ENCODE results near the gene TLR10.

Gene TLR10, protein sequence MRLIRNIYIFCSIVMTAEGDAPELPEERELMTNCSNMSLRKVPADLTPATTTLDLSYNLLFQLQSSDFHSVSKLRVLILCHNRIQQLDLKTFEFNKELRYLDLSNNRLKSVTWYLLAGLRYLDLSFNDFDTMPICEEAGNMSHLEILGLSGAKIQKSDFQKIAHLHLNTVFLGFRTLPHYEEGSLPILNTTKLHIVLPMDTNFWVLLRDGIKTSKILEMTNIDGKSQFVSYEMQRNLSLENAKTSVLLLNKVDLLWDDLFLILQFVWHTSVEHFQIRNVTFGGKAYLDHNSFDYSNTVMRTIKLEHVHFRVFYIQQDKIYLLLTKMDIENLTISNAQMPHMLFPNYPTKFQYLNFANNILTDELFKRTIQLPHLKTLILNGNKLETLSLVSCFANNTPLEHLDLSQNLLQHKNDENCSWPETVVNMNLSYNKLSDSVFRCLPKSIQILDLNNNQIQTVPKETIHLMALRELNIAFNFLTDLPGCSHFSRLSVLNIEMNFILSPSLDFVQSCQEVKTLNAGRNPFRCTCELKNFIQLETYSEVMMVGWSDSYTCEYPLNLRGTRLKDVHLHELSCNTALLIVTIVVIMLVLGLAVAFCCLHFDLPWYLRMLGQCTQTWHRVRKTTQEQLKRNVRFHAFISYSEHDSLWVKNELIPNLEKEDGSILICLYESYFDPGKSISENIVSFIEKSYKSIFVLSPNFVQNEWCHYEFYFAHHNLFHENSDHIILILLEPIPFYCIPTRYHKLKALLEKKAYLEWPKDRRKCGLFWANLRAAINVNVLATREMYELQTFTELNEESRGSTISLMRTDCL

DNA sequence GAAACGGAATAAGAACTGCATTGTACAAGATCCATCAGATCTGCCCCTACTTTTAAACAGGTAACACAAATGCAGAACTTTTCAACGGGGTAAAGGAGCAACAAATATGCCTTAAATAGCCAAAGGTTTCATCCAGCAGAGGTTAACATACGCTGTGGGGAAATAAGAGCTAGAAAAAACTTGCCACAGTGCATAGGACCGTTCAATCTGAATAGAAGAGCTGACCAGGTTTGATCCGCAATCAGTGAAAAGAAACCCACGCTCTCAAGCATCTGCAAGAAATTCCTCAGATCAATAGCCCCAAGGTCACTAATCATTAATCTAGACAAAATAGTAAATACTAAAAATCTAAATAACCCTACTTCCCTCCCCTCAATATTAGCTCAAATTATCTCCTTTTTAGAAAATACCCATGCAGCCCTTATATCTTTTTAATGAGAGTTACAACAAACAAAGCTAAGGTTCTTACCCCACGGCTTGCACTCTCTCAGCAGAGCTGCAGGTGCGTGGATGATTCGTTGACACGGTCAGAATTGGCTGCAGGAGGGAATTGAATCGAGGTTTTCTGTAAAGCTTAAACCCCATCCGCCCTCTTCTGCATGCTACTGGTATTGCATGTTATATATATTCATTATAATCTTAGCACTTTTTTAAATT lies at the start of gene TLR10:
Gene TLR10 (minus strand): TSS at position 539 of the 657 bp plus-strand sequence. CDS start 7,400 bp downstream, outside the sequence.
- POLR2A ChIA-PET: interaction anchor here (0.8 kb wide), 1 partner anchor 17 kb away, joined by 3 read pairs; no protein-coding TSS in a partner anchor
- CTCF ChIA-PET: interaction anchor here (0.5 to 2.3 kb wide), 13 partner anchors 9 to 895 kb away, joined by 3 to 23 read pairs (median 3); no protein-coding TSS in a partner anchor
- DNase-seq (ENCODE audit: extremely low spot score): peak; percentile 23
- TF ChIP-seq ZNF384 (IDR thresholded peaks at IDR 0.05) (no peak), FOXM1 (IDR thresholded peaks at IDR 0.05; ENCODE audit: borderline replicate concordance) (no peak), HDGF (IDR thresholded peaks at IDR 0.05; ENCODE audit: borderline replicate concordance) (no peak)

DNA sequence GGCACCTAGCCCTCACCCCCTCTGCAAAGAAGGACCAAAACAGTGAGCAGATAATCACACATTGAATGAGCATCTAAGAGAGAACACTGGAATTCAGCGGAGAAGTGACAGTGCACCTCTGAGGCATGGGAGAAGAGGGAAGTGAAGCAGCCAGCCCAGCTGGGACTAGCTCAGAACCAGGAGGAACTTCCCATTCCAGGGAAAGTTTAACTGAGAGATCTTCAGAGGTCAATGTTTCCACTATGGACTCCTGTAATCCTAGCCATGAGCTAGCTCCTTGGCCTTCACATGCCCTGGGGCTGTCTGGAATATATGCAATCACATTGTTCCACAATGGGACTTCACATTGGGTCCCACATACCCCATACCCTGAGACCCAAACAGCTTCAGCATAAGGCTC lies 49.4 kb upstream of the TLR10 start:
- ChIA-PET CTCF (no interaction called here), POLR2A (no interaction called here)
- TF ChIP-seq FOXA1 (IDR thresholded peaks at IDR 0.05) (no peak), HDGF (IDR thresholded peaks at IDR 0.05; ENCODE audit: borderline replicate concordance) (no peak), SUZ12 (IDR thresholded peaks at IDR 0.05) (no peak), NFRKB (IDR thresholded peaks at IDR 0.05) (no peak)
- no peak for DNase-seq (ENCODE audit: extremely low spot score)

DNA sequence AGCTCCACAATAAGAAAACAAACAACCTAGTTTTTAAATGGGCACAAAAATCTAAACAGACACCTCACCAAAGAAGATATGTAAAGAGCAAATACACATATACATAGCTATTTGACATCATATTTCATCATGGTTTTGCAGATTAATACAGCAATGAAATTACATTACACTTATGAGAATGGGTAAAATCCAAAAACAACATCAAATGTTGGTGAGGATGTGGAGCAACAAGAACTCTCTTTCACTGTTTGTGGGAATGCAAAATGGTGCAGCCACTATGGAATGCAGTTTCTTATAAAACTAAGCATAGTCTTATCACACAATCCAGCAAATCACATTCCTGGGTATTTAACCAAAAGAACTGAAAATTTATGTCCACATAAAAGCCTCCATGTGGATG lies 48.9 kb upstream of the TLR10 start:
- CTCF ChIA-PET: interaction anchor here (0.7 kb wide), 1 partner anchor 746 kb away, joined by 5 read pairs; no protein-coding TSS in a partner anchor
- no peak for DNase-seq (ENCODE audit: extremely low spot score)
- POLR2A ChIA-PET: no interaction called here
- TF ChIP-seq ELF4 (IDR thresholded peaks at IDR 0.05) (no peak), CTBP1 (IDR thresholded peaks at IDR 0.05; ENCODE audit: borderline replicate concordance) (no peak), ZNF384 (IDR thresholded peaks at IDR 0.05) (no peak), LEF1 (IDR thresholded peaks at IDR 0.05; ENCODE audit: borderline replicate concordance) (no peak), SP1 (IDR thresholded peaks at IDR 0.05) (no peak), FOXK2 (IDR thresholded peaks at IDR 0.05) (no peak), HDGF (IDR thresholded peaks at IDR 0.05; ENCODE audit: borderline replicate concordance) (no peak), BHLHE40 (IDR thresholded peaks at IDR 0.05; ENCODE audit: borderline replicate concordance) (no peak), SUZ12 (IDR thresholded peaks at IDR 0.05) (no peak), TARDBP (IDR thresholded peaks at IDR 0.05) (no peak), FOXM1 (IDR thresholded peaks at IDR 0.05; ENCODE audit: borderline replicate concordance) (no peak), L3MBTL2 (conservative IDR thresholded peaks at IDR 0.05) (no peak)
- TF ChIP-seq, protein P1, sequence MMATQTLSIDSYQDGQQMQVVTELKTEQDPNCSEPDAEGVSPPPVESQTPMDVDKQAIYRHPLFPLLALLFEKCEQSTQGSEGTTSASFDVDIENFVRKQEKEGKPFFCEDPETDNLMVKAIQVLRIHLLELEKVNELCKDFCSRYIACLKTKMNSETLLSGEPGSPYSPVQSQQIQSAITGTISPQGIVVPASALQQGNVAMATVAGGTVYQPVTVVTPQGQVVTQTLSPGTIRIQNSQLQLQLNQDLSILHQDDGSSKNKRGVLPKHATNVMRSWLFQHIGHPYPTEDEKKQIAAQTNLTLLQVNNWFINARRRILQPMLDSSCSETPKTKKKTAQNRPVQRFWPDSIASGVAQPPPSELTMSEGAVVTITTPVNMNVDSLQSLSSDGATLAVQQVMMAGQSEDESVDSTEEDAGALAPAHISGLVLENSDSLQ (IDR thresholded peaks at IDR 0.05): no peak

DNA sequence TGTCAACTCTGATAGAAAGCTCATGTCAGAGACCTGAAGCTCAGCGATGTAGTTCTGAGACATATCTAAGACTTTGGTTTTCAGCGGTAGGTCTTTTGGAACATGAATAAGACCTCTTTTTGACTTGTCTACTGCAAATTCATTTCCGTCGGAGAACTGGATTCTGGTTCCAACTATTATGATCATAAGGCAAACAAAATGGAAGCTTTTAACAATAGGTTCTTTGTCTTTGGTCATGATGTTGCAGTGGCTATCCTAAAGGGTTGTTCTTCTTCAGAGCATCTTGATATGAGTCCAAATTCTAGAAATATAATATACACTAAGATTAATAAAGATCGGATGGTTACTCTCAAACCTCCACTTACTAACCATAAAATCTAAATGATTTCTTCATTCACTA lies 46.4 kb upstream of the TLR10 start:
- CTCF ChIA-PET: interaction anchor here (2.4 kb wide), 1 partner anchor 32 kb away, joined by 7 read pairs; no protein-coding TSS in a partner anchor

DNA sequence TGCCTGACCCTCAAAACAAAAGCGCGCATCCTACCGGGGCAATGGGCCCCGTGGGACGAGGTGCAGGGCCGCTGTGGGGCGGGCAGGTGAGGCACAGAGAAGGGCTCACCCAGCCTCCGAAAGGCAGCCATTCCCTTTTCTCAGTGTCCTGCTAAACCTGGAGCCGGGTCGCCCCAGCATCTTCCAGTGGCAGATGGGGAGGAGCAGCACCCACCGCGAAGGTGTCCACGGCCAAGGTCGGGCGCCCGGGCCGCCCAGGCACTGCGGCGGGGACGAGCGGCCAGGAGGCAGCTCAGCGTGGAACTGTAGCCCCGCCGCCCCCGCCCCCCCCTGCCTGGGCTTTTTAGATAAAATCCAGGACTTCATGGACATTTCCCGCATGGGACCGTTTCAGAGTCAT lies 41.0 kb upstream of the TLR10 start:
- CTCF ChIA-PET: no interaction called here
- POLR2A ChIA-PET: no interaction called here
- no peak for TF ChIP-seq FOXM1 (IDR thresholded peaks at IDR 0.05; ENCODE audit: borderline replicate concordance)
- TF ChIP-seq LEF1 (IDR thresholded peaks at IDR 0.05; ENCODE audit: borderline replicate concordance): no peak
- TF ChIP-seq, protein P1 (IDR thresholded peaks at IDR 0.05): no peak
- no peak for TF ChIP-seq ELF4 (IDR thresholded peaks at IDR 0.05)
- no peak for TF ChIP-seq NFRKB (IDR thresholded peaks at IDR 0.05)
- TF ChIP-seq SUZ12 (IDR thresholded peaks at IDR 0.05): no peak
- no peak for TF ChIP-seq L3MBTL2 (conservative IDR thresholded peaks at IDR 0.05)
- TF ChIP-seq ZNF384 (IDR thresholded peaks at IDR 0.05): no peak
- TF ChIP-seq TARDBP (IDR thresholded peaks at IDR 0.05): no peak
- no peak for TF ChIP-seq SP1 (IDR thresholded peaks at IDR 0.05)
- TF ChIP-seq FOXA1 (IDR thresholded peaks at IDR 0.05): no peak
- TF ChIP-seq BHLHE40 (IDR thresholded peaks at IDR 0.05; ENCODE audit: borderline replicate concordance): no peak
- no peak for TF ChIP-seq CTBP1 (IDR thresholded peaks at IDR 0.05; ENCODE audit: borderline replicate concordance)
- TF ChIP-seq HDGF (IDR thresholded peaks at IDR 0.05; ENCODE audit: borderline replicate concordance): no peak
- TF ChIP-seq ARNT (IDR thresholded peaks at IDR 0.05): no peak
- no peak for DNase-seq (ENCODE audit: extremely low spot score)

More for the DNA sequence above, 46.4 kb upstream of the TLR10 start:
- POLR2A ChIA-PET: no interaction called here
- DNase-seq (ENCODE audit: extremely low spot score): no peak
- TF ChIP-seq SP1 (IDR thresholded peaks at IDR 0.05) (no peak), CTBP1 (IDR thresholded peaks at IDR 0.05; ENCODE audit: borderline replicate concordance) (no peak), L3MBTL2 (conservative IDR thresholded peaks at IDR 0.05) (no peak), LEF1 (IDR thresholded peaks at IDR 0.05; ENCODE audit: borderline replicate concordance) (no peak), NFRKB (IDR thresholded peaks at IDR 0.05) (no peak), BHLHE40 (IDR thresholded peaks at IDR 0.05; ENCODE audit: borderline replicate concordance) (no peak), SUZ12 (IDR thresholded peaks at IDR 0.05) (no peak), HDGF (IDR thresholded peaks at IDR 0.05; ENCODE audit: borderline replicate concordance) (no peak)

DNA sequence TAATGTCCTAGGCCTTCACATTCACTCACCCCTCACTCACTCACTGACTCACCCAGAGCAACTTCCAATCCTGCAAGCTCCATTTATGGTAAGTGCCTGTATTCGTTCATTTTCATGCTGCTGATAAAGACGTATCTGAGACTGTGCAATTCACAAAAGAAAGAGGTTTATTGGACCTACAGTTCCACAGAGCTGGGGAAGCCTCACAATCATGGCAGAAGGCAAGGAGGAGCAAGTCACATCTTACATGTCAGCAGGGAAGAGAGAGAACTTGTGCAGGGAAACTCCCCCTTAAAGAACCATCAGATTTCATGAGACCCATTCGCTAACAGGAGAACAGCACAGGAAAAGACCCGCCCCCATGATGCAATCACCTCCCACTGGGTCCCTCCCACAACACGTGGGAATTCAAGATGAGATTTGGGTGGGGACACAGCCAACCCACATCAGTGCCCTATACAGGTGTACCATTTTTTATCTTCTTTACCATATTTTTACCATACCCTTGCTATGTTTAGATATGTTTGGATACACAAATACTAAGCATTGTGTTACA lies 40.0 kb upstream of the TLR10 start:
- POLR2A ChIA-PET: no interaction called here
- DNase-seq (ENCODE audit: extremely low spot score): no peak
- CTCF ChIA-PET: no interaction called here
- TF ChIP-seq ZNF384 (IDR thresholded peaks at IDR 0.05) (no peak), FOXM1 (IDR thresholded peaks at IDR 0.05; ENCODE audit: borderline replicate concordance) (no peak), FOXK2 (IDR thresholded peaks at IDR 0.05) (no peak), TARDBP (IDR thresholded peaks at IDR 0.05) (no peak), ELF4 (IDR thresholded peaks at IDR 0.05) (no peak), LEF1 (IDR thresholded peaks at IDR 0.05; ENCODE audit: borderline replicate concordance) (no peak), HDGF (IDR thresholded peaks at IDR 0.05; ENCODE audit: borderline replicate concordance) (no peak), CTBP1 (IDR thresholded peaks at IDR 0.05; ENCODE audit: borderline replicate concordance) (no peak), BHLHE40 (IDR thresholded peaks at IDR 0.05; ENCODE audit: borderline replicate concordance) (no peak)
- TF ChIP-seq, protein P1 (IDR thresholded peaks at IDR 0.05): no peak

Measured in HEK293T (cell line).